ENCODE measurements around the gene NPS. TPM values are rescaled to one million over a fixed set of nuclear protein-coding genes. Genes with fewer than 3 reads are reported as not detected.

Gene NPS
- total RNA-seq, 2 donors from 2014 or later, result not detected

- Histone ChIP-seq H3K4me3 (no peak overlapping the region), H3K9me3 (peaks cover 2 to 6% of the 10 kb centered on the region in 2 donors), H3K27ac (peak overlapping the region; percentile 11 to 28), H3K27me3 (no peaks in the 10 kb centered on the region), H3K36me3 (no peaks in the 10 kb centered on the region), H3K4me1 (peaks cover 0 to 13% of the 10 kb centered on the region in 2 donors)
- no peak for TF ChIP-seq CTCF (IDR thresholded peaks at IDR 0.05)
- no peak for DNase-seq (ENCODE audit: low spot score)
These were observed 29.3 kb downstream of the NPS start for GRCh38 chr10:127578259-127578960.

GRCh38 chr10:127578961-127579305, 29.8 kb downstream of the NPS start:
- no peaks in the 10 kb centered on the region for H3K27me3 ChIP-seq
- H3K9me3 ChIP-seq, result peaks cover 0 to 1% of the 10 kb centered on the region in 2 donors
- H3K36me3 ChIP-seq, result no peaks in the 10 kb centered on the region
- H3K4me3 ChIP-seq, result no peak overlapping the region
- no peak for DNase-seq (ENCODE audit: low spot score)
- H3K4me1 ChIP-seq, result peaks cover 0 to 13% of the 10 kb centered on the region in 2 donors
- H3K27ac ChIP-seq, result peak overlapping the region in 1 of 2 donors; percentile 20
- no peak for TF ChIP-seq CTCF (IDR thresholded peaks at IDR 0.05)

GRCh38 chr10:127579640-127580039, 30.5 kb downstream of the NPS start:
- H3K36me3 ChIP-seq, result no peaks in the 10 kb centered on the region
- DNase-seq (ENCODE audit: low spot score), result no peak
- H3K27me3 ChIP-seq, result no peaks in the 10 kb centered on the region
- no peaks in the 10 kb centered on the region for H3K9me3 ChIP-seq
- peaks cover 0 to 13% of the 10 kb centered on the region in 2 donors for H3K4me1 ChIP-seq
- no peak overlapping the region for H3K27ac ChIP-seq
- no peak overlapping the region for H3K4me3 ChIP-seq
- TF ChIP-seq CTCF (IDR thresholded peaks at IDR 0.05), result no peak

- H3K4me3 ChIP-seq, result no peak overlapping the region
- no peaks in the 10 kb centered on the region for H3K27me3 ChIP-seq
- no peak for DNase-seq (ENCODE audit: low spot score)
- H3K9me3 ChIP-seq, result peaks cover 0 to under 1% of the 10 kb centered on the region in 2 donors
- peaks cover 0 to 13% of the 10 kb centered on the region in 2 donors for H3K4me1 ChIP-seq
- no peak for TF ChIP-seq CTCF (IDR thresholded peaks at IDR 0.05)
- H3K27ac ChIP-seq, result no peak overlapping the region
- no peaks in the 10 kb centered on the region for H3K36me3 ChIP-seq
These were observed 31.7 kb downstream of the NPS start for GRCh38 chr10:127580822-127581221.

- H3K36me3 ChIP-seq, result no peaks in the 10 kb centered on the region
- H3K4me3 ChIP-seq, result no peak overlapping the region
- H3K9me3 ChIP-seq, result peaks cover 0 to 6% of the 10 kb centered on the region in 2 donors
- no peaks in the 10 kb centered on the region for H3K4me1 ChIP-seq
- no peak for DNase-seq (ENCODE audit: low spot score)
- no peak overlapping the region for H3K27ac ChIP-seq
- no peak for TF ChIP-seq CTCF (IDR thresholded peaks at IDR 0.05)
- no peaks in the 10 kb centered on the region for H3K27me3 ChIP-seq
These were observed 36.5 kb downstream of the NPS start for GRCh38 chr10:127585519-127586023.
